H1 (cell line): ENCODE data around the gene CAGE1. TPM values are rescaled to one million over a fixed set of nuclear protein-coding genes. Genes with fewer than 3 reads are reported as not detected.

Experiments used
- CTCF ChIA-PET: fragments of 300-600 bp; sonication (Branson Sonifier 250); formaldehyde crosslinking; loops from one replicate; lab custom pipeline; 2021; ENCODE audit not compliant: partially characterized antibody; lab: Charles Lee
- POLR2A ChIA-PET: fragments of 300-600 bp; sonication (Branson Sonifier 250); formaldehyde crosslinking; loops from one replicate; lab custom pipeline; 2021; ENCODE audit warnings: inconsistent platforms; ENCODE audit not compliant: partially characterized antibody; lab: Charles Lee
- DNase-seq, 2 experiments: peaks; one replicate each; pipeline versions ENCODE4 v3.0.0 to v3.0.0-alpha.2; 2010 to 2022; ENCODE audit warnings: low spot score in 2 of 2, low read depth in 1 of 2, mixed read lengths in 1 of 2
- FAIRE-seq: peaks from 2 replicates; lab custom pipeline; 2011; peaks lifted over from hg19 to GRCh38; lab: Jason Lieb, UNC
- H2AFZ ChIP-seq: 2 replicates; pipeline ENCODE4 v1.8.1; 2012; ENCODE audit warnings: low read length, inconsistent platforms
- H2AK5ac ChIP-seq: 2 replicates; pipeline ENCODE4 v1.6.1; 2013; ENCODE audit warnings: low read depth, low read length
- H2BK120ac ChIP-seq: replicated peaks from 2 replicates; pipeline ENCODE3; 2013; ENCODE audit warnings: low read depth, low read length, inconsistent platforms
- H2BK12ac ChIP-seq: 2 replicates; pipeline ENCODE4 v1.6.1; 2013; ENCODE audit warnings: low read depth, low read length
- H2BK15ac ChIP-seq: 2 replicates; pipeline ENCODE4 v1.6.1; 2013; ENCODE audit warnings: low read length
- H2BK20ac ChIP-seq: 2 replicates; pipeline ENCODE4 v1.6.1; 2013; ENCODE audit warnings: low read length
- H2BK5ac ChIP-seq: 2 replicates; pipeline ENCODE4 v1.6.1; 2013; ENCODE audit warnings: low read depth, low read length
- H3K14ac ChIP-seq: 2 replicates; pipeline ENCODE4 v1.6.1; 2013; ENCODE audit warnings: inconsistent platforms; ENCODE audit not compliant: insufficient read length
- H3K18ac ChIP-seq: 2 replicates; pipeline ENCODE4 v1.6.1; 2013; ENCODE audit warnings: low read length; ENCODE audit errors: extremely low read depth
- H3K23ac ChIP-seq: 2 replicates; pipeline ENCODE4 v1.6.1; 2013; ENCODE audit warnings: inconsistent platforms; ENCODE audit not compliant: insufficient read length
- H3K23me2 ChIP-seq: 2 replicates; pipeline ENCODE4 v1.6.1; 2013; ENCODE audit warnings: low read depth, low read length
- H3K27ac ChIP-seq: 2 replicates; pipeline ENCODE4 v1.6.1; 2011; ENCODE audit warnings: low read depth, low read length, inconsistent platforms
- H3K27me3 ChIP-seq, 4 experiments: replicated peaks in 1 of 4; 1 replicate in 1 of 4; 2 replicates in 3 of 4; pipeline versions ENCODE4 v1.6.1 to v1.8.1; 2011 to 2013; ENCODE audit warnings: low read length in 3 of 4, mild to moderate bottlenecking in 3 of 4, inconsistent platforms in 2 of 4, mixed read lengths in 2 of 4, moderate library complexity in 1 of 4; ENCODE audit not compliant: control insufficient read depth in 3 of 4, insufficient read depth in 3 of 4; ENCODE audit errors: extremely low read depth in 1 of 4
- H3K36me3 ChIP-seq, 4 experiments: 2 replicates each; pipeline versions ENCODE4 v1.6.1 to v1.8.1; 2011 to 2013; ENCODE audit warnings: mild to moderate bottlenecking in 4 of 4, low read length in 3 of 4, moderate library complexity in 2 of 4, control low read depth in 1 of 4, inconsistent platforms in 1 of 4; ENCODE audit not compliant: insufficient read depth in 4 of 4, control insufficient read depth in 2 of 4
- H3K4ac ChIP-seq: replicated peaks from 2 replicates; pipeline ENCODE3; 2013; ENCODE audit warnings: low read length, low read depth, mixed read lengths, inconsistent platforms; ENCODE audit not compliant: insufficient read length
- H3K4me1 ChIP-seq, 4 experiments: replicated peaks in 1 of 4; 1 replicate in 1 of 4; 2 replicates in 3 of 4; pipeline versions ENCODE4 v1.6.1 to v1.8.1; 2011 to 2013; ENCODE audit warnings: low read length in 3 of 4, inconsistent platforms in 2 of 4, mixed read lengths in 1 of 4; ENCODE audit not compliant: insufficient read depth in 4 of 4, control insufficient read depth in 3 of 4
- H3K4me2 ChIP-seq, 2 experiments: 2 replicates each; pipeline versions ENCODE4 v1.6.1 to v1.8.1; 2011 to 2013; ENCODE audit warnings: low read depth in 2 of 2, low read length in 2 of 2, control low read depth in 1 of 2, inconsistent platforms in 1 of 2, mild to moderate bottlenecking in 1 of 2; ENCODE audit not compliant: insufficient read depth in 1 of 2
- H3K4me3 ChIP-seq, 4 experiments: fragments of 200-600, 300-600 bp in 1 of 4; sonication (generic), shearing (Covaris generic), sonication (Bioruptor Twin) in 1 of 4; 2 replicates each; pipeline versions ENCODE4 v1.5.1 to v1.8.1; 2011 to 2016; ENCODE audit warnings: low read length in 4 of 4, low read depth in 3 of 4, control low read depth in 2 of 4, inconsistent platforms in 2 of 4, mild to moderate bottlenecking in 2 of 4, mixed read lengths in 1 of 4, moderate library complexity in 1 of 4; ENCODE audit not compliant: insufficient read depth in 2 of 4; ENCODE audit errors: extremely low read depth in 1 of 4
- H3K56ac ChIP-seq: replicated peaks from 2 replicates; pipeline ENCODE3; 2013; ENCODE audit warnings: low read depth, mild to moderate bottlenecking, mixed read lengths, low read length, inconsistent platforms; ENCODE audit not compliant: insufficient read length
- H3K79me1 ChIP-seq: 2 replicates; pipeline ENCODE4 v1.6.1; 2013; ENCODE audit warnings: low read depth, low read length, control low read depth
- H3K79me2 ChIP-seq, 2 experiments: 2 replicates each; pipeline versions ENCODE4 v1.6.1 to v1.8.1; 2012 to 2013; ENCODE audit warnings: low read length in 2 of 2, mild to moderate bottlenecking in 2 of 2, inconsistent platforms in 1 of 2; ENCODE audit not compliant: insufficient read depth in 2 of 2, control insufficient read depth in 1 of 2
- H3K9ac ChIP-seq, 4 experiments: replicated peaks in 1 of 4; 1 replicate in 1 of 4; 2 replicates in 3 of 4; pipeline versions ENCODE4 v1.6.1 to v1.8.1; 2011 to 2013; ENCODE audit warnings: low read depth in 3 of 4, low read length in 3 of 4, control low read depth in 2 of 4, mild to moderate bottlenecking in 2 of 4, moderate library complexity in 2 of 4, inconsistent platforms in 1 of 4; ENCODE audit errors: extremely low read depth in 1 of 4
- H3K9me3 ChIP-seq, 2 experiments: 2 replicates each; pipeline versions ENCODE4 v1.6.1 to v1.8.1; 2012 to 2013; ENCODE audit warnings: mild to moderate bottlenecking in 2 of 2, moderate library complexity in 2 of 2, control low read depth in 1 of 2, inconsistent platforms in 1 of 2, low read depth in 1 of 2, low read length in 1 of 2, mixed read lengths in 1 of 2; ENCODE audit not compliant: insufficient read depth in 2 of 2
- H4K20me1 ChIP-seq, 2 experiments: replicated peaks in 1 of 2; 2 replicates each; pipeline versions ENCODE3 to v1.8.1; 2011 to 2013; ENCODE audit warnings: inconsistent platforms in 2 of 2, low read length in 2 of 2, mild to moderate bottlenecking in 1 of 2; ENCODE audit not compliant: insufficient read depth in 2 of 2, control insufficient read depth in 1 of 2
- H4K5ac ChIP-seq: 2 replicates; pipeline ENCODE4 v1.6.1; 2013; ENCODE audit warnings: low read length, low read depth, mixed read lengths, inconsistent platforms; ENCODE audit not compliant: insufficient read length
- H4K8ac ChIP-seq: 2 replicates; pipeline ENCODE4 v1.8.0; 2013; ENCODE audit warnings: mild to moderate bottlenecking, moderate library complexity, low read length, inconsistent platforms; ENCODE audit not compliant: insufficient read depth; ENCODE audit errors: extremely low read depth
- H4K91ac ChIP-seq: replicated peaks from 2 replicates; pipeline ENCODE3; 2013; ENCODE audit warnings: low read length, mixed read lengths, inconsistent platforms; ENCODE audit not compliant: insufficient read length
- EZH2 ChIP-seq: fragments of 200-600 bp; sonication (generic); IDR thresholded peaks from 2 replicates; pipeline ENCODE4 v1.7.1; 2012; ENCODE audit warnings: low read depth, mild to moderate bottlenecking, moderate library complexity, low read length, inconsistent platforms; ENCODE audit not compliant: severe bottlenecking
- HDAC2 ChIP-seq, 2 experiments: fragments of 300-600 bp in 1 of 2; sonication (generic) in 1 of 2; IDR thresholded peaks; 2 replicates each; pipeline ENCODE4 v1.6.1; 2011 to 2012; ENCODE audit warnings: low read depth in 2 of 2, low read length in 2 of 2, mild to moderate bottlenecking in 2 of 2, moderate library complexity in 2 of 2, borderline replicate concordance in 1 of 2, inconsistent platforms in 1 of 2
- KDM5A ChIP-seq: fragments of 200-600 bp; IDR thresholded peaks from 2 replicates; pipeline ENCODE4 v1.7.1; 2012; ENCODE audit warnings: mild to moderate bottlenecking, low read length, inconsistent platforms, mixed read lengths
- NANOG ChIP-seq: IDR thresholded peaks from 2 replicates; pipeline ENCODE4 v1.6.1; 2011; ENCODE audit warnings: low read length, low read depth, mild to moderate bottlenecking, inconsistent platforms; ENCODE audit not compliant: insufficient read depth, poor library complexity, severe bottlenecking
- PHF8 ChIP-seq: fragments of 200-600 bp; sonication (generic); conservative IDR thresholded peaks from 2 replicates; pipeline ENCODE4 v1.7.1; 2012; ENCODE audit warnings: low read depth, mild to moderate bottlenecking, inconsistent platforms, low read length, moderate library complexity
- POLR2AphosphoS5 ChIP-seq: IDR thresholded peaks from 2 replicates; pipeline ENCODE4 v1.6.1; 2011; ENCODE audit warnings: low read depth, low read length
- POU5F1 ChIP-seq: IDR thresholded peaks from 2 replicates; pipeline ENCODE4 v1.6.1; 2011; ENCODE audit warnings: low read depth, mild to moderate bottlenecking, low read length, moderate library complexity
- RXRA ChIP-seq: IDR thresholded peaks from 2 replicates; pipeline ENCODE4 v1.6.1; 2011; ENCODE audit warnings: low read depth, mild to moderate bottlenecking, low read length, moderate library complexity; ENCODE audit not compliant: insufficient read depth
- SRF ChIP-seq: IDR thresholded peaks from 2 replicates; pipeline ENCODE4 v1.6.1; 2011; ENCODE audit warnings: mild to moderate bottlenecking, low read depth, low read length, moderate library complexity
- SUZ12 ChIP-seq: fragments of 200-600 bp; sonication (generic); IDR thresholded peaks from 2 replicates; pipeline ENCODE4 v1.6.1; 2012; ENCODE audit warnings: mild to moderate bottlenecking, inconsistent platforms, low read length, moderate library complexity, mixed read lengths
- TAF1 ChIP-seq: IDR thresholded peaks from 2 replicates; pipeline ENCODE4 v1.6.1; 2011; ENCODE audit warnings: mild to moderate bottlenecking, low read depth, low read length
- TCF12 ChIP-seq: IDR thresholded peaks from 2 replicates; pipeline ENCODE4 v1.6.1; 2011; ENCODE audit warnings: low read depth, mild to moderate bottlenecking, low read length
- YY1 ChIP-seq: IDR thresholded peaks from 2 replicates; pipeline ENCODE4 v1.6.1; 2011; ENCODE audit warnings: low read depth, mild to moderate bottlenecking, low read length
- WGBS, 2 experiments: shearing (Covaris generic) in 1 of 2; methylation state at CpG; one replicate each; pipeline versions ENCODE4 v1.1.6 to v1.1.7; 2013 to 2015; ENCODE audit warnings: low lambda C conversion rate in 2 of 2, mixed read lengths in 2 of 2, inconsistent platforms in 1 of 2, low coverage in 1 of 2, missing lambda C conversion rate in 1 of 2; ENCODE audit not compliant: insufficient replicate concordance in 2 of 2, insufficient coverage in 1 of 2, insufficient read length in 1 of 2; ENCODE audit errors: extremely low coverage in 1 of 2, missing lambda C conversion rate in 1 of 2; 5-methylcytosine and 5-hydroxymethylcytosine counted together
- polyA plus RNA-seq, 7 experiments: library from polyadenylated mRNA; depleted of rRNA in 3 of 7; stranded (reverse) in 5 of 7; unstranded in 2 of 7; fragments of >200 nt in 5 of 7; fragments of 200-250 nt in 2 of 7; gene quantifications; 1 replicate in 5 of 7; 2 replicates in 1 of 7; 4 replicates in 1 of 7; pipeline versions ENCODE4 v1.2.1 to v1.2.3, GENCODE V29; 2011 to 2013; ENCODE audit warnings: missing spikeins in 2 of 7, mixed read lengths in 2 of 7
- total RNA-seq: library from RNA; stranded (reverse); fragmentation: NEBNext Ultra II Directional; extraction: Animal tissue kit (Norgen Biotek cat#: 25700); gene quantifications from 2 replicates; pipeline ENCODE4 v1.2.1, GENCODE V29; 2021
- TF ChIP-seq, protein P1 (sequence below): IDR thresholded peaks from 2 replicates; pipeline ENCODE4 v1.6.1; 2011; ENCODE audit warnings: low read depth, mild to moderate bottlenecking, low read length; ENCODE audit not compliant: insufficient read depth

CAGE1 gene
- total and polyA plus RNA-seq, 2 of the 8 experiments (the other 6 are each of a cell fraction or from before 2014, with no cell fraction given) = 0.09 TPM; not detected in 1

- Histone ChIP-seq H3K23me2 (no peaks in the 10 kb centered on the region), H2BK20ac (no peak overlapping the region), H3K27me3 (no peaks in the 10 kb centered on the region), H3K4me1 (no peaks in the 10 kb centered on the region), H3K9me3 (no peaks in the 10 kb centered on the region), H3K23ac (no peak overlapping the region), H3K4me3 (no peak overlapping the region), H2AK5ac (no peak overlapping the region), H2BK5ac (no peak overlapping the region), H3K56ac (no peak overlapping the region), H3K79me2 (no peaks in the 10 kb centered on the region), H4K5ac (no peak overlapping the region), H3K79me1 (no peaks in the 10 kb centered on the region), H3K27ac (no peak overlapping the region), H2BK120ac (no peak overlapping the region), H4K8ac (no peak overlapping the region), H4K91ac (no peak overlapping the region), H2BK12ac (no peak overlapping the region), H3K9ac (no peak overlapping the region), H2BK15ac (no peak overlapping the region), H3K4me2 (no peak overlapping the region), H4K20me1 (no peaks in the 10 kb centered on the region), H3K36me3 (no peaks in the 10 kb centered on the region), H3K4ac (no peak overlapping the region), H3K18ac (no peak overlapping the region), H2AFZ (no peak overlapping the region), H3K14ac (no peak overlapping the region)
- CTCF ChIA-PET = interaction anchor here (0.7 to 1.7 kb wide), 2 partner anchors 82 to 105 kb away, joined by 3 to 4 read pairs; no protein-coding TSS in a partner anchor
- POLR2A ChIA-PET = no interaction called here
- FAIRE-seq (no peak), DNase-seq (no peak)
- WGBS, 2 experiments = 86% methylated on average over 1 of the region's 1 CpG; no CpG with 5 or more reads in 1 of the 2 experiments
- no peak for TF ChIP-seq NANOG
- no peak for TF ChIP-seq PHF8
- no peak for TF ChIP-seq SRF
- TF ChIP-seq SUZ12 = no peak
- no peak for TF ChIP-seq POU5F1
- no peak for TF ChIP-seq POLR2AphosphoS5
- no peak for TF ChIP-seq TCF12
- no peak for TF ChIP-seq RXRA
- no peak for TF ChIP-seq TAF1
- TF ChIP-seq EZH2 = no peak
- no peak for TF ChIP-seq HDAC2 (IDR thresholded peaks at IDR 0.05; ENCODE audit: borderline replicate concordance in 1 of 2, low read depth in 2 of 2, low read length in 2 of 2)
- TF ChIP-seq, protein P1, sequence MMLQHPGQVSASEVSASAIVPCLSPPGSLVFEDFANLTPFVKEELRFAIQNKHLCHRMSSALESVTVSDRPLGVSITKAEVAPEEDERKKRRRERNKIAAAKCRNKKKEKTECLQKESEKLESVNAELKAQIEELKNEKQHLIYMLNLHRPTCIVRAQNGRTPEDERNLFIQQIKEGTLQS = no peak
- no peak for TF ChIP-seq YY1
- TF ChIP-seq KDM5A = no peak
These were observed 8.4 kb downstream of the CAGE1 start for GRCh38 chr6:7381092-7381491.
